Measurements from ENCODE around the gene KCNMA1. TPM values are rescaled to one million over a fixed set of nuclear protein-coding genes. Genes with fewer than 3 reads are reported as not detected.

KCNMA1 gene
- total RNA-seq, 1 donor from 2014 or later, result 87.6 TPM

DNA sequence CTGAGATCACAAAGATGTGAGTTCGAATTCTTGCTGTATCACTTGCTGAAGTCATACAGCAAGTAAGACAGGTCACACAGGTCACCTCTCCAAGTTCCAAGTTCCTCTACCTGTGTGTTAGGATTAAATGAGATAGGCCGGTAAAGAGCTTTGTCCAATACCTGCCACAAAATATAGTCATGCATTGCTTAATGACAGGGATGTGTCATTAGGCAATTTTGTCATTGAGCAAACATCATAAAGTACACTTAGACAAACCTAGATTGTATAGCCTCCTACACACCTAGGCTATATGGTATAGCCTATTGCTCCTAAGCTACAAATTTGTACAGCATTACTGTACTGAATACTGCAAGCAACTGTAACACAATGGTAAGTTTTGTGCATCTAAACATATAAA is 469.4 kb downstream of the KCNMA1 start:
- no peaks in the 10 kb centered on the region for H3K36me3 Mint-ChIP-seq (ENCODE audit: low read depth)
- TF ChIP-seq, protein P1, sequence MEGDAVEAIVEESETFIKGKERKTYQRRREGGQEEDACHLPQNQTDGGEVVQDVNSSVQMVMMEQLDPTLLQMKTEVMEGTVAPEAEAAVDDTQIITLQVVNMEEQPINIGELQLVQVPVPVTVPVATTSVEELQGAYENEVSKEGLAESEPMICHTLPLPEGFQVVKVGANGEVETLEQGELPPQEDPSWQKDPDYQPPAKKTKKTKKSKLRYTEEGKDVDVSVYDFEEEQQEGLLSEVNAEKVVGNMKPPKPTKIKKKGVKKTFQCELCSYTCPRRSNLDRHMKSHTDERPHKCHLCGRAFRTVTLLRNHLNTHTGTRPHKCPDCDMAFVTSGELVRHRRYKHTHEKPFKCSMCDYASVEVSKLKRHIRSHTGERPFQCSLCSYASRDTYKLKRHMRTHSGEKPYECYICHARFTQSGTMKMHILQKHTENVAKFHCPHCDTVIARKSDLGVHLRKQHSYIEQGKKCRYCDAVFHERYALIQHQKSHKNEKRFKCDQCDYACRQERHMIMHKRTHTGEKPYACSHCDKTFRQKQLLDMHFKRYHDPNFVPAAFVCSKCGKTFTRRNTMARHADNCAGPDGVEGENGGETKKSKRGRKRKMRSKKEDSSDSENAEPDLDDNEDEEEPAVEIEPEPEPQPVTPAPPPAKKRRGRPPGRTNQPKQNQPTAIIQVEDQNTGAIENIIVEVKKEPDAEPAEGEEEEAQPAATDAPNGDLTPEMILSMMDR (IDR thresholded peaks at IDR 0.05), result no peak
- no peaks in the 10 kb centered on the region for H3K9me3 Mint-ChIP-seq (ENCODE audit: low read depth)
- no peak for DNase-seq (ENCODE audit: low spot score)
- H3K27ac Mint-ChIP-seq (ENCODE audit: unreplicated experiment), result no peak overlapping the region
- no peak overlapping the region for H3K4me3 Mint-ChIP-seq (ENCODE audit: unreplicated experiment)
- H3K27me3 Mint-ChIP-seq (ENCODE audit: low read depth), result no peaks in the 10 kb centered on the region
- H3K4me1 Mint-ChIP-seq (ENCODE audit: low read depth), result peaks cover 3% of the 10 kb centered on the region

DNA sequence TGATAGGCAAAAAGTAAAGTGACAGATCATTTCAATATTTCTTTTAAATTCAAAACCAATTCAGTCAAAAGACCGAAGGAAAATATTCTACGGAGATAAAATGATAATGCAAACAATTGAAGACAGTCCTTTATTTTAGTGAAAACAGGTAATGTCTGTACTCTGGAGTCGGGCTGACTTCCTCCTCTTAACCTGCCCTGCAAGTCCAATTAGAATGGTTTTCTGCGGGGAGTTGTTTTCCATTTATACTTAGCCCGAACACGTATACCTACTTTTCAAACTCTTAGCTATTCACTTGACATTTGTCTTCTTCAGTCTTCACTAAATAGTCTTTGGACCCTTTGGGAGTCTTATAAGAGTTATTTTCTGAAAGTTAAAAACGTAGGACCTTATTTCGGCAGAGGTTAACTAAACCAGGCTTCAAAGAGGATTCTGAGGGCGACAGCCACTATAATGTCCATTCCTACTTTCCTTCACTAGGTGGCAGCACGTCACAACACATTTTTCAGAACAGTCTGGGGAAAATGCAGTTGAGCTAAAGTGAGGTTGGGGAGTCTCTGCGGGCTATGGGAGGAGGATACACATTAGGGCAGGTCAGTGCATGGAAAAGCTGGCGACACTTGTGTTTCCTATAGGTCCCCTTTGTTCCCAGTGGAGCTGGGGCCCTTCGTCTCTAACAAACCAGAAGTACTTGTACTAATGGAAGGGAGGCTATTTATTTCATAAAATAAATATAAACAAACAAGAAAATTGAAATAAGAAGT is 472.0 kb downstream of the KCNMA1 start:
- TF ChIP-seq, protein P1 (IDR thresholded peaks at IDR 0.05), result peak; percentile 92
- Mint-ChIP-seq H3K27ac (ENCODE audit: unreplicated experiment) (peak overlapping the region; percentile 94), H3K27me3 (ENCODE audit: low read depth) (no peaks in the 10 kb centered on the region), H3K4me3 (ENCODE audit: unreplicated experiment) (peak overlapping the region; percentile 31), H3K36me3 (ENCODE audit: low read depth) (no peaks in the 10 kb centered on the region), H3K9me3 (ENCODE audit: low read depth) (no peaks in the 10 kb centered on the region), H3K4me1 (ENCODE audit: low read depth) (peaks cover 20% of the 10 kb centered on the region)
- no peak for DNase-seq (ENCODE audit: low spot score)

DNA sequence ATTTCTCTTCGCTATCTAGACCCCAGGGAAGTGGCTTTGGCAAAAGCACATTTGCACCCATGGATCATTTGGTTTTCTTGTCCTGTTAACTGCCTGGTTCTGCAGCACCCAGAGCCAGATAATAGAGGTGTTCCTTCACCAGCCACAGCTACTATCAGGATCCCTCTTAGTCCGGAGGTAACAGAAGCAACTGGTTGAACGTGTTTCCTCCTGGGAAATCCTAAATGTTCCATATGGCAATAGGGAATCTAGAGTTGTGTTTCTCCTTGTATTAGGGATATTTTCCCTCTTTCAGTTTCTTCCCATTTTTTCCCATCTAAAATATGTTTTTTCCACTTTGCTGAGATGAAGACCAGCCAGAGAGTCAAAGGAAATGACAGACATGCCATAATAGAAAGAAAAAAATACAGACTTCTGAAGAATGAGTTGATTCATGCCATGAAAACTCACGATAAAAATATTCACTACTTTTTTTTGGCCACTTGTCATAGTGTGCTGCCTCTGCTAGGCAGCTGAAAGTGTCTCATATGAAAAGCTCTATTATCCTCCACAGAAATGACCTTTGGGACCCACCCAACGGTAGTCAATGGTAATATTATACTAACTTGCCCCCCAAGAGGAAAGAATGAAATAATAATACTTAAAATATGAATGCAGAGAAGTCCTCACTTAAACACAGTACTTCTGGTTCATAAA is 472.8 kb downstream of the KCNMA1 start:
- H3K9me3 Mint-ChIP-seq (ENCODE audit: low read depth), result no peaks in the 10 kb centered on the region
- H3K36me3 Mint-ChIP-seq (ENCODE audit: low read depth), result no peaks in the 10 kb centered on the region
- peak overlapping the region; percentile 31 for H3K4me3 Mint-ChIP-seq (ENCODE audit: unreplicated experiment)
- peaks cover 29% of the 10 kb centered on the region for H3K4me1 Mint-ChIP-seq (ENCODE audit: low read depth)
- TF ChIP-seq, protein P1 (IDR thresholded peaks at IDR 0.05), result no peak
- peak overlapping the region; percentile 94 for H3K27ac Mint-ChIP-seq (ENCODE audit: unreplicated experiment)
- H3K27me3 Mint-ChIP-seq (ENCODE audit: low read depth), result no peaks in the 10 kb centered on the region
- DNase-seq (ENCODE audit: low spot score), result no peak

DNA sequence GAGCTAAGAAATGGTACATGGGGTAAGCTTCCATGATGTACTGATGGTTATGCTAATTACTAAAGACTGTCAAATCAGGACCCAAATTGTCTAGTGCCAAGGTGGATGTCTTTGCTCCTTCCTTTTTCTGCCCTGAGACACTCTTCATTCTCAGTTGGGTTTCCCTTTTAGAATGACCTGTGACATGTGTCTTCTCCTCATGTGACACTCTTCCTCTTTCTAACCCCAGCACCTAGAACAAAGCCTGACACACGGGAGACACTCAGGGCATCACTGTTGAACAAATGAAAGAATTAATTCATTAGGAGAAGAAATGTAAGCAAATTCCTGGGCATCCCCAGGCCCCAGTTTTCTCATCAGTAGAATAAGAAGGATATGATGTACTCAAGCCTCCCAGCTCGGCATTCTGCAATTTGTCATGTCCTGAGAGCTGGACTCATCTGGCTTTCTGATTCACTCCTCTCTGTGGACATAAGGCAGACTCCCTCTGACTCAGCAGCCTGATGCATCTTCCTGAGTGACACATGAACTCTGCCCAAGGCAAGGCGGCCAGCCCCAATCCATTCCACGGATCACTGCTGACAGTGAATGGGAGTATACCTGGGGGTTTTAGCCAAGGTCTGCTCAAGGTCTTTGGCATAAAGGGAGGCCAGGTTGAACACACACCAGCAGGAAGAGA is 473.8 kb downstream of the KCNMA1 start:
- no peaks in the 10 kb centered on the region for H3K9me3 Mint-ChIP-seq (ENCODE audit: low read depth)
- no peak for DNase-seq (ENCODE audit: low spot score)
- peak overlapping the region; percentile 31 for H3K4me3 Mint-ChIP-seq (ENCODE audit: unreplicated experiment)

More for the DNA sequence above, 473.8 kb downstream of the KCNMA1 start:
- TF ChIP-seq, protein P1 (IDR thresholded peaks at IDR 0.05), result no peak
- Mint-ChIP-seq H3K27me3 (ENCODE audit: low read depth) (no peaks in the 10 kb centered on the region), H3K36me3 (ENCODE audit: low read depth) (no peaks in the 10 kb centered on the region), H3K27ac (ENCODE audit: unreplicated experiment) (peak overlapping the region; percentile 94), H3K4me1 (ENCODE audit: low read depth) (peaks cover 38% of the 10 kb centered on the region)

All from chondrocyte (in vitro differentiated cells).